ENCODE data around the gene FOSB.

FOSB gene

DNA sequence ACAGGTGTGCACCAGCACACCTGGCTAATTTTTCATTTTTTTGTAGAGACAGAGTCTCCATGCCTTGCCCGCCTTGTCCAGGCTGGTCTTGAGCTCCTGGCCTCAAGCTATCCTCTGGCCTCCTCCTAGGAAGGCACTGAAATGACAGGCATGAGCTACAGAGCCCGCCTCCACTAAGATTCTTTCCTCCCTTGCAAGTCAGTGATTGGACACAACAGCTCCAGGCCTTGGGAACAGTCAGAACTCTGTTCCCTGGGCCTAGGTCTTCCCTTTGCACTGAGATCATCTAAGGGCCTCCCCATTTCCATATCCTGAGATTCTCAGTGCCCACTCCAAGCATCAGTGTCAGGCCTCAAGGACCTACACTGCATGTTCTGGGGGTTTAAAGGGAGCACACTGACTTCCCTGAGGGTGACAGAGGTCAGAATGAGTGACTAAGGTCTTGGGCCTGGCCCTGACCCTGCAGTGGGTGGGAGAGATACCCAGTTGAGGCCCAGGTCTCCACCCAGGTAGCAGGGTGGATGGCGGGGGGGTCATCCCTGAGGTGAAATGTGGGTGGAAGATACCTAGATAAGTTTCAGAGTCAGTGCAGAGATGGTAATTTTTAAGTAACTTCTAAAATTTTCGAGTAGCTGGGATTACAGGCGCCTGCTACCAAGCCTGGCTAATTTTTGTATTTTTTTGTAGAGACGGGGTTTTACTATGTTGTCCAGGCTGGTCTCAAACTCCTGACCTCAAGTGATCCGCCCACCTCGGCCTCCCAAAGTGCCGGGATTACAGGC, 26.7 kb upstream of the FOSB start:
- Histone ChIP-seq H3K27me3 (ENCODE audit: insufficient read depth, low read depth) (no peaks in the 10 kb centered on the region), H3K79me2 (ENCODE audit: insufficient read depth, low read depth) (no peaks in the 10 kb centered on the region), H3K4me1 (ENCODE audit: low read depth, poor library complexity, severe bottlenecking) (peaks cover 46% of the 10 kb centered on the region), H3K9ac (no peak overlapping the region), H3K4me2 (peak overlapping the region; percentile 63; the same call in 1 of the 2 replicates), H4K20me1 (ENCODE audit: insufficient read depth) (no peaks in the 10 kb centered on the region), H3K36me3 (ENCODE audit: insufficient read depth) (no peaks in the 10 kb centered on the region), H3K4me3 (IDR thresholded peaks at IDR 0.05; ENCODE audit: insufficient read depth, low read depth, low read length) (no peak overlapping the region), H2AFZ (ENCODE audit: low read depth) (no peak overlapping the region), H3K27ac (no peak overlapping the region)
- TF ChIP-seq, protein P1, sequence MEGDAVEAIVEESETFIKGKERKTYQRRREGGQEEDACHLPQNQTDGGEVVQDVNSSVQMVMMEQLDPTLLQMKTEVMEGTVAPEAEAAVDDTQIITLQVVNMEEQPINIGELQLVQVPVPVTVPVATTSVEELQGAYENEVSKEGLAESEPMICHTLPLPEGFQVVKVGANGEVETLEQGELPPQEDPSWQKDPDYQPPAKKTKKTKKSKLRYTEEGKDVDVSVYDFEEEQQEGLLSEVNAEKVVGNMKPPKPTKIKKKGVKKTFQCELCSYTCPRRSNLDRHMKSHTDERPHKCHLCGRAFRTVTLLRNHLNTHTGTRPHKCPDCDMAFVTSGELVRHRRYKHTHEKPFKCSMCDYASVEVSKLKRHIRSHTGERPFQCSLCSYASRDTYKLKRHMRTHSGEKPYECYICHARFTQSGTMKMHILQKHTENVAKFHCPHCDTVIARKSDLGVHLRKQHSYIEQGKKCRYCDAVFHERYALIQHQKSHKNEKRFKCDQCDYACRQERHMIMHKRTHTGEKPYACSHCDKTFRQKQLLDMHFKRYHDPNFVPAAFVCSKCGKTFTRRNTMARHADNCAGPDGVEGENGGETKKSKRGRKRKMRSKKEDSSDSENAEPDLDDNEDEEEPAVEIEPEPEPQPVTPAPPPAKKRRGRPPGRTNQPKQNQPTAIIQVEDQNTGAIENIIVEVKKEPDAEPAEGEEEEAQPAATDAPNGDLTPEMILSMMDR (conservative IDR thresholded peaks at IDR 0.05; ENCODE audit: low read depth, low read length), result no peak

DNA sequence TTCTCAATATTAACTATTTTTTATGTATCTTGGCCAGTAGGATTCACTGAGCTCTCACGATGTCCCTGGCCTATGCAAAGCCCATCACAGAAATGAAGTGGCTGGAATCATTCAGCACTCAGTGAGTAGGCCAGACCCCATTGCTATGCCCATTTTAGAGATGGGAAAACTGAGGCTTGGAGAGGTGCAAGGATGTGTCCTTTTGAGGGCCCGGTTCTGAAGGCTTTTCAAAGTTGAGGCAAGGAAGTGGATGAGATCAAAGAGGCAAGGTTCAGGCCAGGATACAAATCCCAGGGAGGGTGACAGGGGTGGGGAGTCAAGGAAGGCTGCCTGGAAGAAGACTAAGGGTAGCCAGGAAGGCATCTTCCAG, 25.4 kb upstream of the FOSB start:
- no peaks in the 10 kb centered on the region for H4K20me1 ChIP-seq (ENCODE audit: insufficient read depth)
- H3K4me1 ChIP-seq (ENCODE audit: low read depth, poor library complexity, severe bottlenecking), result peaks cover 49% of the 10 kb centered on the region
- TF ChIP-seq, protein P1 (conservative IDR thresholded peaks at IDR 0.05; ENCODE audit: low read depth, low read length), result no peak
- H3K9ac ChIP-seq, result no peak overlapping the region
- H3K4me3 ChIP-seq (IDR thresholded peaks at IDR 0.05; ENCODE audit: insufficient read depth, low read depth, low read length), result no peak overlapping the region
- H3K36me3 ChIP-seq (ENCODE audit: insufficient read depth), result no peaks in the 10 kb centered on the region
- H2AFZ ChIP-seq (ENCODE audit: low read depth), result no peak overlapping the region
- H3K27ac ChIP-seq, result no peak overlapping the region
- no peaks in the 10 kb centered on the region for H3K27me3 ChIP-seq (ENCODE audit: insufficient read depth, low read depth)
- H3K4me2 ChIP-seq, result no peak overlapping the region; the same call in 1 of the 2 replicates
- no peaks in the 10 kb centered on the region for H3K79me2 ChIP-seq (ENCODE audit: insufficient read depth, low read depth)

DNA sequence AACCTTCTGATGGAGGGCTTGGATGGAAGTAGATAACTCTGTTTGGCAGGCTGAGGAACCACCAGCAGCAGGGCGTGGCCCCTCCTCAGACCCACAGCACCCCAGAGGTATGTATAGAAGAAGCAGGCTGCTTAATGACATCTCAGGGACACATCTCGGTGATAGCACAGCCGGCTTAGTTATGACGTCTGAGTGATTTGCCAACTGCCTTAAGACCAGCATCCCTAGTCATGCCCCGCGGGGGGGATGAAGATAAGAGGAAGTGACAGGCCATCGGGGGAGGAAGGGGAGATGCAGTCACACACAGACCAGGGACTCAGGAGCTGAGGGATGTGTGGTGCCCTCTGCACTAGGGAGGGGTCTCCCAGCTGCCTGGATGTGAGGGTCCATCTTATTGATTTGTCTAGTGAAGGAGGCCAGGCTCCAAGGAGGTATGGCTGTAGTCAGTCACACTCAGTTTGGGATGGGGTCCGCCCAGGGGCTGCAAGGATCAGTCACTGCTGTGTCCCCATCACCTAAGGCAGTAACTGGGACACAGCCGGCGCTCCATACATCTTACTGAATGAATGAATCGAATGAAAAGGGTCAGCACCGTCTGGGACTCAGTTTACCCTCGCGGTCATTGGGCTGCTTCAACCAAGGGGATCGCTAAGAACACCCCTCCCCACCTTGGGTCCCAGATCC, 24.9 kb upstream of the FOSB start:
- H3K79me2 ChIP-seq (ENCODE audit: insufficient read depth, low read depth), result no peaks in the 10 kb centered on the region
- peak overlapping the region; percentile 62 for H3K27ac ChIP-seq
- peak overlapping the region; percentile 96 for H3K4me2 ChIP-seq
- H3K27me3 ChIP-seq (ENCODE audit: insufficient read depth, low read depth), result no peaks in the 10 kb centered on the region
- peak overlapping the region; percentile 74; the same call in 1 of the 2 replicates for H3K9ac ChIP-seq
- TF ChIP-seq, protein P1 (conservative IDR thresholded peaks at IDR 0.05; ENCODE audit: low read depth, low read length), result no peak
- no peaks in the 10 kb centered on the region for H3K36me3 ChIP-seq (ENCODE audit: insufficient read depth)
- peak overlapping the region; percentile 58 for H2AFZ ChIP-seq (ENCODE audit: low read depth)
- H3K4me3 ChIP-seq (IDR thresholded peaks at IDR 0.05; ENCODE audit: insufficient read depth, low read depth, low read length), result no peak overlapping the region
- H4K20me1 ChIP-seq (ENCODE audit: insufficient read depth), result no peaks in the 10 kb centered on the region
- H3K4me1 ChIP-seq (ENCODE audit: low read depth, poor library complexity, severe bottlenecking), result peaks cover 49% of the 10 kb centered on the region

DNA sequence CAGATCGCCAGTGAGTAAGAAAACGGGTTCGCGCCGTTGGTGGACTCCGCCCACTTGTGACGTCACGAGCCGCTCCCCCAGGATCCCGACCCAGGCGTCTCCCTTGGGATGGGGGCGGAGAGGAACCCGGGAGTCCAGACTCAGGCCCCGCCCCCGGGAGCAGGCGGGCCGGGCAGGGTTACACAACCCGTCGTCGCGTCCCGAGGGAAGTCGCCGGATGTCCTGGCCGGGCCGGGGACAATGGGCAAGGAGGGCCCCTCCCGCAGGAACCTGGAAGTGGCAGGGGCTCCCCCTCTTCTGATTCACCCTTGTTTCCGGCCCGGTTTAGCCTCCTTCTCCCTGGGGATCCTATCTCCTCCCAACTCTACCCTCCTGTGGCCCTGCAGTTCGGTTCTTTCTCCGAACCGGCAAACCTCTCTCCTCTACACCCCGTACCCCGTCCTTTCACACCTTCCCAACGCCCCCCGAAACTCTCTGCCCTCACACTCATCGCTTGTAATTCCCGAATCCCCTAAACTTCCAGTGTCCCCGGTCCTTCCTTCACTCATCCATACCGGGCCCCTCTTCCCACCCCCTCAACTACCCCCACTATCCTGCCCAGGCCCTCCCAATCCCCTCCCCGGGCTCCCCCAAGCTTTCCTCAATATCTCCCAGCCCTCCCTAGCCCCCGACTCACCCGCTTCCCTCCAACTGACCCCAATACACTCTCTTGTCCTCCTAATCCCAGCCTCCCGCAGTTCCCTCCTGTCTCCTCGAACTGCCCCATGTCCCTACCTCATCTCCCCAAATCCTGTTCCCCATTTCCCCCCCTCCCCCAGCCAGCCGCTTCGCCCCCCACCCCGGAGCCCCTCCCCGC, 24.1 kb upstream of the FOSB start:
- H3K4me3 ChIP-seq (IDR thresholded peaks at IDR 0.05; ENCODE audit: insufficient read depth, low read depth, low read length), result no peak overlapping the region
- peaks cover 49% of the 10 kb centered on the region for H3K4me1 ChIP-seq (ENCODE audit: low read depth, poor library complexity, severe bottlenecking)
- H3K79me2 ChIP-seq (ENCODE audit: insufficient read depth, low read depth), result no peaks in the 10 kb centered on the region
- H3K4me2 ChIP-seq, result peak overlapping the region; percentile 96
- H2AFZ ChIP-seq (ENCODE audit: low read depth), result peak overlapping the region; percentile 58
- peak overlapping the region; percentile 74 for H3K9ac ChIP-seq
- H4K20me1 ChIP-seq (ENCODE audit: insufficient read depth), result no peaks in the 10 kb centered on the region
- H3K27me3 ChIP-seq (ENCODE audit: insufficient read depth, low read depth), result no peaks in the 10 kb centered on the region
- no peaks in the 10 kb centered on the region for H3K36me3 ChIP-seq (ENCODE audit: insufficient read depth)
- peak overlapping the region; percentile 62 for H3K27ac ChIP-seq
- TF ChIP-seq, protein P1 (conservative IDR thresholded peaks at IDR 0.05; ENCODE audit: low read depth, low read length), result no peak
